Activated naive CD4-positive, alpha-beta T cell treated with anti-CD3 and anti-CD28 coated beads, Interleukin-2, amount 10 ng/mL, durations not matched to agents 7 days and 5 days (primary cell): Measurements from ENCODE around the gene PIWIL4.

ENCODE experiments used
- CTCF ChIA-PET: fragments of 350-600 bp; sonication (Branson Sonifier 250); formaldehyde crosslinking; loops from one replicate; lab custom pipeline; 2021; ENCODE audit warnings: antibody characterized with exemption; lab: Charles Lee
- DNase-seq: peaks from one replicate; pipeline ENCODE4 v3.0.0-alpha.2; 2020
- H3K27ac Mint-ChIP-seq: one replicate; pipeline ENCODE4 v1.8.0; 2021; ENCODE audit warnings: mild to moderate bottlenecking, moderate library complexity, mixed read lengths
- H3K27me3 Mint-ChIP-seq: one replicate; pipeline ENCODE4 v1.8.0; 2021; ENCODE audit warnings: mild to moderate bottlenecking, mixed read lengths
- H3K36me3 Mint-ChIP-seq: one replicate; pipeline ENCODE4 v1.8.0; 2021; ENCODE audit warnings: mixed read lengths
- H3K4me1 Mint-ChIP-seq: one replicate; pipeline ENCODE4 v1.8.0; 2021; ENCODE audit warnings: mixed read lengths
- H3K4me3 Mint-ChIP-seq: one replicate; pipeline ENCODE4 v1.8.0; 2021; ENCODE audit warnings: mild to moderate bottlenecking, moderate library complexity, mixed read lengths
- H3K9me3 Mint-ChIP-seq: one replicate; pipeline ENCODE4 v1.8.0; 2021; ENCODE audit warnings: mixed read lengths

PIWIL4 gene

GRCh38 chr11:94661444-94661843, 94.3 kb downstream of the PIWIL4 start:
- no peak overlapping the region for H3K27ac Mint-ChIP-seq
- peaks cover 2% of the 10 kb centered on the region for H3K4me1 Mint-ChIP-seq
- H3K4me3 Mint-ChIP-seq = no peak overlapping the region
- peaks cover 16% of the 10 kb centered on the region for H3K27me3 Mint-ChIP-seq
- no peaks in the 10 kb centered on the region for H3K36me3 Mint-ChIP-seq
- CTCF ChIA-PET = no interaction called here
- no peaks in the 10 kb centered on the region for H3K9me3 Mint-ChIP-seq
- DNase-seq = no peak

DNA sequence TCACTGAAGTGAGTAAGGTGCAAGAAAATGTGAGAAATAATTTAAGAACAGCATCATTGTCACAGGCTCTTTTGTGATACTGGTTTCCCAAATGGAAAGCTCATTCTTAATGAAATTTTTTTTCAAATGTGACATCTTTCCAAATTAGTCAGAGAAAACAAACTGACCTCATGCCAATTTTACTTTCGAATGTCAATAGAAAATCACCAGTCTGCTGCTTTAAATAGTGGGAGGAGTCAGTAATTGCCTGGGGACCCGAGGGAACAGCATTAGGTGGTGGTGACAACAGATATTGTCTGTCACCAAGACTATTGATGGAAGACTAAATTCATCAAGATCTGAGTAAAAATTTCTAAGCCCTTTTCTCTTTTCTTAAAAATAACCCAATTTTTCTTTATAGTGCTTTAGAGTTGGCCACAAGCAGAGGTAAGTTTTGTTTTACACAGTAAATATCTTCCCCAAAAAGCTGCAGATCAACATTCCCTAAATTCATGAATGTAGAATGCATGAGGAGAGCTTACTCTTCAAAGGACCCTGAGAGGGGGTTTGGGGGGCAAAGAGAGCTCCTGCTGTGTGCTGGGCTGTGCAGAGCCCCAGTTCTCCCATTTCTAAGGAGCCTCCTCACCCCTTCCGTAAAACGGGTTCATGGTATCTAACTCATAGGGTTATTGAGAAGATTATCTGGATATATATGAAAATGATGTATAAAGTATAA, 95.1 kb downstream of the PIWIL4 start:
- Mint-ChIP-seq H3K9me3 (no peaks in the 10 kb centered on the region), H3K27me3 (peaks cover 16% of the 10 kb centered on the region)

DNA sequence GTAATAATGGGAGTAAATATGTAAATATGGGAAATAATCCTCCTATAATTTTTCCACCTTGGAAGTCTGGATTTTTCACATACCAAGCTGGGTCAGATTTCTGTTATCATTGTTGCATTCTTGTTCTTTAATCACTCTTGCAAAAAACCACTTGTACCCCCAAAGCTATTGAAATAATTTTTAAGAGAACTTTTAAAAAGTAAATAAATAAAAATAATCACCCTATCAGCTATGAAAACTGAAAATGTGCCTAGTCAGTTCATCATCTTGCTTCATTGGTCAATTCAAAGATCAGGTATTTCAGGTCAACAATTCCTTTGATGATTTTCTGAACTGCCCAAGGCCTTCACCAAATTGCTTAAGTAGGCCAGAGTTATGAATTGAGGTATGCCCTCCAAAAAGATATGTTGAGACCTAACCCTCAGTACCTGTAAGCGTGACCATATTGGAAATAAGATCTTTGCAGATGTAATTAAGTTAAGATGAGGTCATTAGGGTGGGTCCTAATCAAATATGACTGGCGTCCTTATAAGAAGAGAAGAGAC, 95.8 kb downstream of the PIWIL4 start:
- no peaks in the 10 kb centered on the region for H3K9me3 Mint-ChIP-seq
- no peak overlapping the region for H3K4me3 Mint-ChIP-seq
- H3K27me3 Mint-ChIP-seq = peaks cover 16% of the 10 kb centered on the region
- no peak for DNase-seq
- peaks cover 2% of the 10 kb centered on the region for H3K4me1 Mint-ChIP-seq
- CTCF ChIA-PET = no interaction called here
- H3K27ac Mint-ChIP-seq = no peak overlapping the region
- no peaks in the 10 kb centered on the region for H3K36me3 Mint-ChIP-seq

More for the DNA sequence above, 95.1 kb downstream of the PIWIL4 start:
- DNase-seq = no peak
- Mint-ChIP-seq H3K4me3 (no peak overlapping the region), H3K36me3 (no peaks in the 10 kb centered on the region), H3K27ac (no peak overlapping the region), H3K4me1 (peaks cover 2% of the 10 kb centered on the region)
- CTCF ChIA-PET = no interaction called here

- Mint-ChIP-seq H3K27me3 (peaks cover 16% of the 10 kb centered on the region), H3K4me1 (peaks cover 2% of the 10 kb centered on the region), H3K36me3 (no peaks in the 10 kb centered on the region), H3K27ac (no peak overlapping the region), H3K9me3 (no peaks in the 10 kb centered on the region), H3K4me3 (no peak overlapping the region)
- no peak for DNase-seq
- CTCF ChIA-PET = no interaction called here
Observed at GRCh38 chr11:94664346-94664745, 97.2 kb downstream of the PIWIL4 start.

GRCh38 chr11:94665116-94665659, 98.0 kb downstream of the PIWIL4 start:
- DNase-seq = no peak
- Mint-ChIP-seq H3K27me3 (peaks cover 16% of the 10 kb centered on the region), H3K36me3 (no peaks in the 10 kb centered on the region), H3K4me3 (no peak overlapping the region), H3K4me1 (peaks cover 2% of the 10 kb centered on the region), H3K27ac (no peak overlapping the region), H3K9me3 (no peaks in the 10 kb centered on the region)
- CTCF ChIA-PET = no interaction called here

- no peak for DNase-seq
- Mint-ChIP-seq H3K9me3 (no peaks in the 10 kb centered on the region), H3K27me3 (peaks cover 7% of the 10 kb centered on the region), H3K4me3 (no peak overlapping the region), H3K4me1 (no peaks in the 10 kb centered on the region), H3K36me3 (no peaks in the 10 kb centered on the region), H3K27ac (no peak overlapping the region)
- CTCF ChIA-PET = no interaction called here
Observed at GRCh38 chr11:94666792-94667721, 99.9 kb downstream of the PIWIL4 start.

DNA sequence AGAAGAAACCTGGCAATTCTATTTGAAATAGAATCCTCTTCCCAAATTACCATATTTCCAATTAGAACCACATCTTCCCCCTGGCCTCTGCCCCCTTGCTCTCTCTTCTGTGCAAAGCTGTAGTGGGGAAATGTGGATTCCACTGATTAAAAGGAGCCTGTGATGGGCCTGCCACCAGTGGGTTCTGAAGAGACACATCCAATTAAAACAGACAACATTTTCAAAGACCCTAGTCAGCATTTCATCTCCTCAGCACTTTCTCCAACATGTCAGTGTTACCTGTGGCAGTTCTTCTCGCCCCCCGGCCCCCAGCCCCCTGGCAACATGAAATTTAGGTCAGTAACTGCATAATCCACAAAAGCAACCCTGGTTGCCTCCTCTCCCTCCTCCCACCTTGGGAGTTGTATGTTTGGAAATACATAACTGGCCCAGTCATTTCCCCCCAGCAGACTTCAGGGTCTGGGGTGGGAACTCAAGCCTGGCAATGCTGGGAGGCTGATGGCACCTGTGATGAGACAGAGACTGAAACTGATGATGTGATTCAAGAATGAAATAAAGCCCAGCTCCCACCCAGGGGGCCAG, 101.1 kb downstream of the PIWIL4 start:
- no peaks in the 10 kb centered on the region for H3K36me3 Mint-ChIP-seq
- peaks cover 7% of the 10 kb centered on the region for H3K27me3 Mint-ChIP-seq
- H3K9me3 Mint-ChIP-seq = no peaks in the 10 kb centered on the region
- CTCF ChIA-PET = no interaction called here
- H3K4me1 Mint-ChIP-seq = no peaks in the 10 kb centered on the region
- H3K4me3 Mint-ChIP-seq = no peak overlapping the region
- H3K27ac Mint-ChIP-seq = no peak overlapping the region
- no peak for DNase-seq

DNA sequence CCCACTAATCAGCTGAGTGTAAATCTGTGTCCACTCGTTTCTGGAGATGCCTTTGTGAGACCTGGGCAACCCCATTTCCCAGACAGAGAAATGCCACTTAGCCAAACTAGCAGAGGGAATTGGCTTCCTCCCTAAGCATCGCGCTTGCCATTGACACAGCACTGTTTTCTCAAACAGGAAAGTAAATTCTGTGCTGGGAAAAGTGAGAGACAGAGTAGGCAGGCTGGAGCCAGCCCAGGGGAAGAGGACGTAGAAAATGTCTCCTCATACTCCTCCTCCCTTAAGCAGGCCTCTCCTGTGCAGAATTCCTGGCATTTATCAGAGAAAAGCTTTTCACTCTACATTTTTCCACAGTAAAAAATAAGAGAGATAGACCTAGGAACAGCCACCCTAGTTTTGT, 101.9 kb downstream of the PIWIL4 start:
- Mint-ChIP-seq H3K9me3 (no peaks in the 10 kb centered on the region), H3K27me3 (peaks cover 7% of the 10 kb centered on the region), H3K4me3 (no peak overlapping the region), H3K4me1 (no peaks in the 10 kb centered on the region), H3K36me3 (no peaks in the 10 kb centered on the region), H3K27ac (no peak overlapping the region)
- DNase-seq = no peak
- CTCF ChIA-PET = no interaction called here
